Transverse colon (tissue), 3 donors: ENCODE results near the gene SMOC1.

Source experiments
- CTCF ChIP-seq, 5 experiments: fragments of 200-600 bp in 3 of 5; fragments of 450-650 bp in 2 of 5; sonication (generic) in 3 of 5; IDR thresholded peaks; 1 replicate in 2 of 5; 2 replicates in 3 of 5; pipeline ENCODE4 v1.5.1; 2016 to 2017; ENCODE audit warnings: antibody characterized with exemption in 5 of 5, inconsistent platforms in 3 of 5, mild to moderate bottlenecking in 2 of 5, moderate library complexity in 1 of 5
- EP300 ChIP-seq: sonication (generic); formaldehyde crosslinking; IDR thresholded peaks from one replicate; pipeline ENCODE4 v1.6.1; 2017; ENCODE audit warnings: antibody characterized with exemption, low read depth

GRCh38 chr14:69931960-69932359, 52.7 kb downstream of the SMOC1 start:
- TF ChIP-seq EP300: no peak
- TF ChIP-seq CTCF (IDR thresholded peaks at IDR 0.05): no peak
